HFF-Myc (cell line): Measurements from ENCODE around the gene LIMCH1.

Experiments used
- DNase-seq: peaks from one replicate; pipeline ENCODE4 v3.0.0-alpha.2; 2011; ENCODE audit warnings: low read depth; ENCODE audit errors: extremely low read depth
- H3K4me3 ChIP-seq: replicated peaks from 2 replicates; pipeline ENCODE4 v1.5.1; 2011; ENCODE audit warnings: low read depth, mild to moderate bottlenecking, control low read depth, low read length
- CTCF ChIP-seq: IDR thresholded peaks from 2 replicates; pipeline ENCODE4 v1.5.1; 2012; ENCODE audit warnings: mild to moderate bottlenecking, low read depth, low read length, control low read depth; ENCODE audit errors: missing control alignments

Gene LIMCH1

GRCh38 chr4:41580007-41580406 lies 42.0 kb downstream of the LIMCH1 start:
- no peak overlapping the region for H3K4me3 ChIP-seq
- no peak for TF ChIP-seq CTCF
- DNase-seq = no peak

GRCh38 chr4:41586675-41587225 lies 48.8 kb downstream of the LIMCH1 start:
- TF ChIP-seq CTCF = no peak
- H3K4me3 ChIP-seq = no peak overlapping the region
- no peak for DNase-seq

GRCh38 chr4:41587286-41587685 lies 49.3 kb downstream of the LIMCH1 start:
- TF ChIP-seq CTCF = no peak
- DNase-seq = no peak
- no peak overlapping the region for H3K4me3 ChIP-seq

- no peak overlapping the region for H3K4me3 ChIP-seq
- no peak for DNase-seq
- no peak for TF ChIP-seq CTCF
Measured at GRCh38 chr4:41590591-41590990, 52.6 kb downstream of the LIMCH1 start.

GRCh38 chr4:41594432-41594831 lies 56.5 kb downstream of the LIMCH1 start:
- H3K4me3 ChIP-seq = no peak overlapping the region
- DNase-seq = no peak
- TF ChIP-seq CTCF = no peak

- H3K4me3 ChIP-seq = no peak overlapping the region
- DNase-seq = no peak
- no peak for TF ChIP-seq CTCF
Measured at GRCh38 chr4:41597494-41597893, 59.5 kb downstream of the LIMCH1 start.

DNA sequence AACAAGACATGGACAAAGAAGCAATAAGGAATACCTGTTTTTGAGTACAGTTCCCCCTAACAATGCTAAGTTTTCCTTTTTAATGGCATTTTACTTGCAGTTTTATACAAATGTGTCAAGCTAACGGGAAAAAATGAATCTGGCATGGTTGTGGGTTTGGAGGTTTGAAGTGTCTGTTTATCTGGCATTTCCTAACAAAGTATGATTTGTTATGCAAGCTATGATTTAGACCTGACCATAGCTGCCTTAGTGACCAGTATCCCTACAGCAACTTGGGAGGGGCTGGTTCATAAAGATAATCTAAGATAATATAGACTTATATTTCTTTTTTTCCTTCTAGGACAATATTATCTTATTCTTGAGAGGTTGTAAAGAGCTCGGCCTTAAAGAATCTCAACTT lies 60.6 kb downstream of the LIMCH1 start:
- no peak overlapping the region for H3K4me3 ChIP-seq
- no peak for TF ChIP-seq CTCF
- no peak for DNase-seq
